IMR-90 (cell line): ENCODE results near the gene PTPRG. TPM values are rescaled to one million over a fixed set of nuclear protein-coding genes. Genes with fewer than 3 reads are reported as not detected.

Experiments
- ATAC-seq: fragments of 200-7000 bp; cut with Tn5 transposase; 2 replicates; pipeline ENCODE4 v1.9.1; 2020; ENCODE audit warnings: low read depth, mild to moderate bottlenecking, moderate library complexity
- BruUV-seq: library from RNA; stranded (reverse); fragments of 400-500 nt; replicated peaks from 2 replicates; lab custom pipeline; 2021; lab: Mats Ljungman, UMichigan
- CTCF ChIA-PET: fragments of 300-600 bp; formaldehyde crosslinking; extraction: SDS; loops from one replicate; lab custom pipeline; 2021; ENCODE audit warnings: antibody characterized with exemption; lab: Yijun Ruan, JAX
- POLR2A ChIA-PET: fragments of 300-600 bp; sonication (Branson Sonifier 250); formaldehyde crosslinking; loops from one replicate; lab custom pipeline; 2022; ENCODE audit warnings: antibody characterized with exemption; ENCODE audit not compliant: unreplicated experiment; lab: Charles Lee
- DNase-seq: peaks from one replicate; pipeline ENCODE4 v3.0.0; 2013
- H2AFZ ChIP-seq: replicated peaks from 2 replicates; pipeline ENCODE3; 2013; ENCODE audit warnings: low read length, mild to moderate bottlenecking; ENCODE audit not compliant: poor library complexity
- H2AK5ac ChIP-seq: 2 replicates; pipeline ENCODE4 v1.6.1; 2013; ENCODE audit warnings: low read depth, low read length, inconsistent platforms
- H2AK9ac ChIP-seq: replicated peaks from 2 replicates; pipeline ENCODE3; 2013; ENCODE audit warnings: mild to moderate bottlenecking, low read depth, low read length, moderate library complexity; ENCODE audit not compliant: poor library complexity
- H2BK120ac ChIP-seq: 2 replicates; pipeline ENCODE4 v1.6.1; 2013; ENCODE audit warnings: low read depth, low read length, inconsistent platforms
- H2BK15ac ChIP-seq: 3 replicates; pipeline ENCODE4 v1.6.1; 2013; ENCODE audit warnings: low read depth, low read length, inconsistent platforms
- H2BK20ac ChIP-seq: 2 replicates; pipeline ENCODE4 v1.6.1; 2013; ENCODE audit warnings: low read depth, mild to moderate bottlenecking, inconsistent platforms, low read length, moderate library complexity
- H2BK5ac ChIP-seq: 2 replicates; pipeline ENCODE4 v1.6.1; 2013; ENCODE audit warnings: mild to moderate bottlenecking, low read depth, low read length, inconsistent platforms; ENCODE audit not compliant: poor library complexity, severe bottlenecking
- H3K14ac ChIP-seq: replicated peaks from 2 replicates; pipeline ENCODE4 v1.6.1; 2013; ENCODE audit warnings: low read depth, low read length, inconsistent platforms
- H3K18ac ChIP-seq: 2 replicates; pipeline ENCODE4 v1.6.1; 2013; ENCODE audit warnings: low read depth, low read length, control low read depth
- H3K23ac ChIP-seq: 2 replicates; pipeline ENCODE4 v1.6.1; 2013; ENCODE audit warnings: low read depth, low read length, inconsistent platforms
- H3K27ac ChIP-seq: 2 replicates; pipeline ENCODE4 v1.5.1; 2013; ENCODE audit warnings: mild to moderate bottlenecking, control low read depth, low read length; ENCODE audit not compliant: insufficient read depth
- H3K27me3 ChIP-seq: 2 replicates; pipeline ENCODE4 v1.6.1; 2013; ENCODE audit warnings: low read length; ENCODE audit not compliant: control insufficient read depth, insufficient read depth
- H3K36me3 ChIP-seq: 2 replicates; pipeline ENCODE4 v1.6.1; 2013; ENCODE audit warnings: low read length, mixed read lengths; ENCODE audit not compliant: control insufficient read depth, insufficient read depth
- H3K4ac ChIP-seq: 2 replicates; pipeline ENCODE4 v1.6.1; 2013; ENCODE audit warnings: low read depth, low read length, inconsistent platforms
- H3K4me1 ChIP-seq: 2 replicates; pipeline ENCODE4 v1.6.1; 2013; ENCODE audit warnings: low read length, mixed read lengths; ENCODE audit not compliant: control insufficient read depth, insufficient read depth
- H3K4me2 ChIP-seq: 2 replicates; pipeline ENCODE4 v1.6.1; 2013; ENCODE audit warnings: low read depth, mild to moderate bottlenecking, control low read depth, low read length, moderate library complexity
- H3K4me3 ChIP-seq: 2 replicates; pipeline ENCODE4 v1.5.1; 2013; ENCODE audit warnings: low read depth, mild to moderate bottlenecking, control low read depth, low read length, moderate library complexity; ENCODE audit not compliant: insufficient read depth
- H3K56ac ChIP-seq: 2 replicates; pipeline ENCODE4 v1.6.1; 2013; ENCODE audit warnings: low read length, inconsistent platforms; ENCODE audit not compliant: insufficient read depth; ENCODE audit errors: extremely low read depth
- H3K79me1 ChIP-seq, 2 experiments: 2 replicates each; pipeline ENCODE4 v1.6.1; 2013; ENCODE audit warnings: low read length in 2 of 2, inconsistent platforms in 1 of 2, low read depth in 1 of 2
- H3K9ac ChIP-seq: 2 replicates; pipeline ENCODE4 v1.6.1; 2013; ENCODE audit warnings: low read depth, low read length, control low read depth
- H3K9me1 ChIP-seq: 2 replicates; pipeline ENCODE4 v1.6.1; 2013; ENCODE audit warnings: low read length, inconsistent platforms; ENCODE audit not compliant: insufficient read depth
- H3K9me3 ChIP-seq: 2 replicates; pipeline ENCODE4 v1.6.1; 2013; ENCODE audit warnings: low read length; ENCODE audit not compliant: control insufficient read depth, insufficient read depth
- H4K20me1 ChIP-seq: 2 replicates; pipeline ENCODE4 v1.6.1; 2013; ENCODE audit warnings: low read length, inconsistent platforms; ENCODE audit not compliant: insufficient read depth
- H4K5ac ChIP-seq: 2 replicates; pipeline ENCODE4 v1.6.1; 2013; ENCODE audit warnings: mild to moderate bottlenecking, low read depth, low read length, control low read depth
- H4K8ac ChIP-seq, 2 experiments: 2 replicates each; pipeline ENCODE4 v1.6.1; 2013; ENCODE audit warnings: low read depth in 2 of 2, low read length in 2 of 2, control low read depth in 1 of 2, inconsistent platforms in 1 of 2
- H4K91ac ChIP-seq: 2 replicates; pipeline ENCODE4 v1.6.1; 2013; ENCODE audit warnings: low read depth, low read length, inconsistent platforms; ENCODE audit not compliant: insufficient read depth
- FOS ChIP-seq: fragments of 150-350 bp; IDR thresholded peaks from 2 replicates; pipeline ENCODE4 v1.6.1; 2016; ENCODE audit warnings: low read depth, low read length
- WGBS, 2 experiments: methylation state at CpG; one replicate each; pipeline versions ENCODE4 v1.1.5 to v1.1.7; 2013; ENCODE audit warnings: missing lambda C conversion rate in 2 of 2; ENCODE audit not compliant: insufficient read length in 1 of 2; ENCODE audit errors: extremely low coverage in 2 of 2; 5-methylcytosine and 5-hydroxymethylcytosine counted together
- dilution Hi-C: fragments of 300-500 bp; cut with HindIII; formaldehyde crosslinking; loops from one replicate; pipeline ENCODE4 v1.14.3; 2018; ENCODE audit warnings: low sequenced_read_pairs; ENCODE audit not compliant: unreplicated experiment
- in situ Hi-C: fragments of 300-500 bp; cut with MboI; formaldehyde crosslinking; loops from 3 replicates; pipeline ENCODE4 v1.14.3; 2019; ENCODE audit warnings: low sequenced_read_pairs, inconsistent platforms, mixed read lengths
- intact Hi-C: fragments of 100-400 bp; cut with micrococcal nuclease; formaldehyde crosslinking; loops from 2 replicates; pipeline ENCODE4 v1.10.0; 2022
- polyA plus RNA-seq, 3 experiments: library from polyadenylated mRNA; depleted of rRNA; stranded (reverse); fragments of >200 nt; gene quantifications; 2 replicates each; pipeline ENCODE4 v1.2.3, GENCODE V29; 2012; ENCODE audit warnings: low replicate concordance in 1 of 3
- total RNA-seq: library from RNA; depleted of rRNA; stranded (reverse); fragments of >200 nt; gene quantifications from 2 replicates; pipeline ENCODE4 v1.2.3, GENCODE V29; 2012

Gene PTPRG
- total and polyA plus RNA-seq, 2 of the 4 experiments (the other 2 are of a cell fraction), result 7.7 to 31.0 TPM

GRCh38 chr3:61776390-61776789 is 215.0 kb downstream of the PTPRG start:
- H2BK20ac ChIP-seq, result no peak overlapping the region
- ChIA-PET CTCF (no interaction called here), POLR2A (no interaction called here)
- TF ChIP-seq FOS, result no peak
- no peak overlapping the region for H3K14ac ChIP-seq
- H4K20me1 ChIP-seq, result peaks cover 14% of the 10 kb centered on the region
- H3K18ac ChIP-seq, result no peak overlapping the region
- no peak overlapping the region for H2AFZ ChIP-seq
- no peak overlapping the region for H2BK15ac ChIP-seq
- H4K5ac ChIP-seq, result no peak overlapping the region
- no peak overlapping the region for H4K91ac ChIP-seq
- H4K8ac ChIP-seq, result no peak overlapping the region
- in situ Hi-C loops, result no loop called here
- no peak overlapping the region for H2BK5ac ChIP-seq
- no peak overlapping the region for H3K4me2 ChIP-seq
- H3K4me3 ChIP-seq, result no peak overlapping the region
- H3K27me3 ChIP-seq, result no peaks in the 10 kb centered on the region
- DNase-seq (no peak), ATAC-seq (no peak)
- WGBS, 2 experiments, result 100% methylated on average over 1 of the region's 5 CpGs; no CpG with 5 or more reads in 1 of the 2 experiments
- no peak overlapping the region for H3K23ac ChIP-seq
- no TSS peak for BruUV-seq
- H3K9me1 ChIP-seq, result peaks cover 9% of the 10 kb centered on the region; the same call in 1 of the 2 replicates
- H3K4me1 ChIP-seq, result peaks cover 6% of the 10 kb centered on the region
- no peak overlapping the region for H3K27ac ChIP-seq
- H3K56ac ChIP-seq, result no peak overlapping the region
- dilution Hi-C loops, result no loop called here
- no peaks in the 10 kb centered on the region for H3K36me3 ChIP-seq
- no peaks in the 10 kb centered on the region for H3K9me3 ChIP-seq
- no peak overlapping the region for H2AK5ac ChIP-seq
- intact Hi-C loops, result loop anchor here (5.0 kb wide), 1 partner anchor 1564 kb away; no protein-coding TSS in a partner anchor
- H3K4ac ChIP-seq, result no peak overlapping the region
- H2BK120ac ChIP-seq, result no peak overlapping the region
- H3K79me1 ChIP-seq, result peaks cover 5 to 39% of the 10 kb centered on the region in 2 experiments; a peak in 3 of 4 replicates
- H2AK9ac ChIP-seq, result no peak overlapping the region
- no peak overlapping the region for H3K9ac ChIP-seq
